H9 (cell line): ENCODE data around the gene TH. TPM values are rescaled to one million over a fixed set of nuclear protein-coding genes. Genes with fewer than 3 reads are reported as not detected.

Experiments used
- DNase-seq: peaks from one replicate; pipeline ENCODE4 v3.0.0-alpha.2; 2017
- H2AFZ ChIP-seq: one replicate; pipeline ENCODE4 v1.6.1; 2013; ENCODE audit warnings: mild to moderate bottlenecking, low read length, control low read depth, moderate library complexity
- H2AK5ac ChIP-seq: 2 replicates; pipeline ENCODE4 v1.6.1; 2013; ENCODE audit warnings: low read length, control low read depth, mixed read lengths; ENCODE audit not compliant: insufficient read length
- H2BK120ac ChIP-seq: one replicate; pipeline ENCODE4 v1.6.1; 2013; ENCODE audit warnings: low read depth, mild to moderate bottlenecking, low read length, control low read depth, inconsistent platforms; ENCODE audit not compliant: poor library complexity, severe bottlenecking
- H2BK12ac ChIP-seq: 2 replicates; pipeline ENCODE4 v1.6.1; 2013; ENCODE audit warnings: low read length, control low read depth, mixed read lengths, low read depth; ENCODE audit not compliant: insufficient read length
- H2BK15ac ChIP-seq: 2 replicates; pipeline ENCODE4 v1.6.1; 2013; ENCODE audit warnings: low read depth, low read length, control low read depth
- H2BK20ac ChIP-seq: one replicate; pipeline ENCODE4 v1.6.1; 2013; ENCODE audit warnings: low read depth, mild to moderate bottlenecking, low read length, control low read depth, inconsistent platforms; ENCODE audit not compliant: poor library complexity, severe bottlenecking
- H2BK5ac ChIP-seq: 2 replicates; pipeline ENCODE4 v1.6.1; 2013; ENCODE audit warnings: low read length, control low read depth, mixed read lengths; ENCODE audit not compliant: insufficient read length
- H3K14ac ChIP-seq: 2 replicates; pipeline ENCODE4 v1.6.1; 2013; ENCODE audit warnings: low read length, control low read depth; ENCODE audit not compliant: insufficient read depth
- H3K18ac ChIP-seq: 2 replicates; pipeline ENCODE4 v1.6.1; 2013; ENCODE audit warnings: low read depth, mild to moderate bottlenecking, mixed read lengths, low read length, control low read depth; ENCODE audit not compliant: insufficient read length
- H3K23ac ChIP-seq: 2 replicates; pipeline ENCODE4 v1.6.1; 2013; ENCODE audit warnings: low read length, control low read depth, mixed read lengths, low read depth; ENCODE audit not compliant: insufficient read length
- H3K23me2 ChIP-seq: 2 replicates; pipeline ENCODE4 v1.6.1; 2013; ENCODE audit warnings: low read depth, mild to moderate bottlenecking, mixed read lengths, low read length, control low read depth; ENCODE audit not compliant: insufficient read length, poor library complexity, severe bottlenecking
- H3K27ac ChIP-seq: 2 replicates; pipeline ENCODE4 v1.5.1; 2013; ENCODE audit warnings: low read length, control low read depth, mixed read lengths, low read depth; ENCODE audit not compliant: insufficient read length
- H3K27me3 ChIP-seq: 2 replicates; pipeline ENCODE4 v1.6.1; 2013; ENCODE audit warnings: low read length, control low read depth, inconsistent platforms; ENCODE audit not compliant: insufficient read depth
- H3K4ac ChIP-seq: 2 replicates; pipeline ENCODE4 v1.6.1; 2013; ENCODE audit warnings: low read depth, mild to moderate bottlenecking, control low read depth, inconsistent platforms, low read length, moderate library complexity
- H3K4me1 ChIP-seq: 2 replicates; pipeline ENCODE4 v1.6.1; 2013; ENCODE audit warnings: low read length, control low read depth, inconsistent platforms; ENCODE audit not compliant: insufficient read depth
- H3K4me2 ChIP-seq: 2 replicates; pipeline ENCODE4 v1.6.1; 2013; ENCODE audit warnings: low read length, control low read depth, mixed read lengths; ENCODE audit not compliant: insufficient read length, insufficient read depth
- H3K56ac ChIP-seq: 2 replicates; pipeline ENCODE4 v1.6.1; 2013; ENCODE audit warnings: low read depth, mild to moderate bottlenecking, mixed read lengths, low read length, control low read depth; ENCODE audit not compliant: insufficient read length
- H3K79me1 ChIP-seq: 2 replicates; pipeline ENCODE4 v1.6.1; 2013; ENCODE audit warnings: low read depth, mild to moderate bottlenecking, moderate library complexity, low read length, control low read depth, inconsistent platforms; ENCODE audit not compliant: insufficient read depth, poor library complexity, severe bottlenecking
- H3K79me2 ChIP-seq: 2 replicates; pipeline ENCODE4 v1.6.1; 2013; ENCODE audit warnings: low read length, control low read depth, inconsistent platforms; ENCODE audit not compliant: insufficient read depth
- H3K9ac ChIP-seq: 2 replicates; pipeline ENCODE4 v1.6.1; 2013; ENCODE audit warnings: low read length, control low read depth, mixed read lengths; ENCODE audit not compliant: insufficient read length; ENCODE audit errors: extremely low read depth
- H3K9me3 ChIP-seq: one replicate; pipeline ENCODE4 v1.6.1; 2013; ENCODE audit warnings: low read depth, low read length, inconsistent platforms; ENCODE audit not compliant: control insufficient read depth
- H3T11ph ChIP-seq: one replicate; pipeline ENCODE4 v1.6.1; 2013; ENCODE audit warnings: mild to moderate bottlenecking, low read length, control low read depth, inconsistent platforms
- H4K20me1 ChIP-seq: one replicate; pipeline ENCODE4 v1.6.1; 2013; ENCODE audit not compliant: control insufficient read depth, insufficient read length, insufficient read depth
- H4K5ac ChIP-seq: 2 replicates; pipeline ENCODE4 v1.6.1; 2013; ENCODE audit warnings: low read depth, mild to moderate bottlenecking, mixed read lengths, low read length, control low read depth; ENCODE audit not compliant: insufficient read length
- H4K8ac ChIP-seq: replicated peaks from 2 replicates; pipeline ENCODE4 v1.6.1; 2013; ENCODE audit warnings: low read length, control low read depth, mixed read lengths, low read depth; ENCODE audit not compliant: insufficient read length
- H4K91ac ChIP-seq: 2 replicates; pipeline ENCODE4 v1.6.1; 2013; ENCODE audit warnings: low read depth, mild to moderate bottlenecking, moderate library complexity, mixed read lengths, low read length, control low read depth; ENCODE audit not compliant: insufficient read length
- H3K27ac Mint-ChIP-seq, 3 experiments: 2 replicates in 2 of 3; 3 replicates in 1 of 3; pipeline ENCODE4 v1.8.0; 2020 to 2021; ENCODE audit warnings: mixed read lengths in 3 of 3, mild to moderate bottlenecking in 1 of 3, moderate library complexity in 1 of 3
- H3K27me3 Mint-ChIP-seq: 2 replicates; pipeline ENCODE4 v1.8.0; 2021; ENCODE audit warnings: low read depth, mild to moderate bottlenecking, moderate library complexity, mixed read lengths
- H3K36me3 Mint-ChIP-seq, 3 experiments: 2 replicates in 2 of 3; 3 replicates in 1 of 3; pipeline ENCODE4 v1.8.0; 2020 to 2021; ENCODE audit warnings: low read depth in 3 of 3, mixed read lengths in 3 of 3; ENCODE audit not compliant: insufficient read depth in 1 of 3
- H3K4me1 Mint-ChIP-seq, 2 experiments: 2 replicates each; pipeline ENCODE4 v1.8.0; 2020; ENCODE audit warnings: mixed read lengths in 2 of 2
- H3K4me3 Mint-ChIP-seq, 2 experiments: 2 replicates in 1 of 2; 3 replicates in 1 of 2; pipeline ENCODE4 v1.8.0; 2020 to 2021; ENCODE audit warnings: mild to moderate bottlenecking in 2 of 2, mixed read lengths in 2 of 2, moderate library complexity in 1 of 2
- H3K9me3 Mint-ChIP-seq, 2 experiments: 2 replicates in 1 of 2; 3 replicates in 1 of 2; pipeline ENCODE4 v1.8.0; 2020; ENCODE audit warnings: mild to moderate bottlenecking in 2 of 2, mixed read lengths in 2 of 2, moderate library complexity in 1 of 2
- CTCF ChIP-seq: fragments of 200-600 bp; sonication (generic); conservative IDR thresholded peaks from 3 replicates; pipeline ENCODE4 v1.8.0; 2021; ENCODE audit warnings: antibody characterized with exemption, mild to moderate bottlenecking
- WGBS: extraction: QIAGEN DNeasy Blood & Tissue Kit; methylation state at CpG from one replicate; pipeline ENCODE4 v1.1.7; 2013; ENCODE audit warnings: missing lambda C conversion rate, low lambda C conversion rate, mixed read lengths; ENCODE audit not compliant: insufficient read length; ENCODE audit errors: extremely low coverage; 5-methylcytosine and 5-hydroxymethylcytosine counted together
- total RNA-seq: library from RNA; stranded (reverse); gene quantifications from 2 replicates; pipeline ENCODE4 v1.2.1, GENCODE V29; 2021

TH gene
- total RNA-seq, 1 experiment from 2014 or later, result not detected

GRCh38 chr11:2127482-2128129 is 44.0 kb downstream of the TH start:
- Histone ChIP-seq H3K23ac (no peak overlapping the region), H3K27me3 (no peaks in the 10 kb centered on the region), H4K8ac (no peak overlapping the region), H4K20me1 (no peaks in the 10 kb centered on the region), H2BK5ac (no peak overlapping the region), H3K4me1 (no peaks in the 10 kb centered on the region), H4K91ac (no peak overlapping the region), H2BK20ac (no peak overlapping the region), H2BK120ac (no peak overlapping the region), H3K9ac (no peak overlapping the region), H3K23me2 (no peaks in the 10 kb centered on the region), H3K79me2 (no peaks in the 10 kb centered on the region), H3K79me1 (no peaks in the 10 kb centered on the region), H3K4ac (no peak overlapping the region), H3K18ac (no peak overlapping the region), H2BK15ac (no peak overlapping the region), H4K5ac (no peak overlapping the region), H3K27ac (no peak overlapping the region), H3T11ph (no peak overlapping the region), H2BK12ac (no peak overlapping the region), H2AK5ac (no peak overlapping the region), H3K56ac (no peak overlapping the region), H3K4me2 (no peak overlapping the region), H2AFZ (no peak overlapping the region), H3K14ac (no peak overlapping the region), H3K9me3 (no peaks in the 10 kb centered on the region)
- Mint-ChIP-seq H3K9me3 (peaks cover 4 to 9% of the 10 kb centered on the region in 2 experiments; a peak in 3 of 5 replicates), H3K27ac (peak overlapping the region in 1 of 3 experiments; percentile 88; a peak in 2 of 7 replicates), H3K4me1 (peaks cover 0 to 16% of the 10 kb centered on the region in 2 experiments; a peak in 2 of 4 replicates), H3K27me3 (peaks cover 46% of the 10 kb centered on the region), H3K4me3 (no peak overlapping the region), H3K36me3 (peaks cover 0 to 3% (median 3%) of the 10 kb centered on the region in 3 experiments; a peak in 2 of 7 replicates)
- DNase-seq, result no peak
- no CpG with 5 or more reads among the region's 8 CpGs for WGBS
- no peak for TF ChIP-seq CTCF
